OCI-LY1 (cell line): ENCODE measurements around the gene PARD3B.

Experiments
- H2AFZ ChIP-seq: fragments of 200-600 bp; sonication (generic), shearing (Covaris generic); 2 replicates; pipeline ENCODE4 v1.6.0; 2014; ENCODE audit warnings: antibody characterized with exemption, mild to moderate bottlenecking, low read length
- H3F3A ChIP-seq: fragments of 200-600 bp; sonication (generic), shearing (Covaris generic); 2 replicates; pipeline ENCODE4 v1.6.0; 2014; ENCODE audit warnings: mild to moderate bottlenecking, antibody characterized with exemption, low read length, moderate library complexity; ENCODE audit not compliant: insufficient read depth
- H3K27ac ChIP-seq: fragments of 200-600 bp; sonication (generic); 2 replicates; pipeline ENCODE4 v1.5.1; 2014; ENCODE audit warnings: low read length, mixed run types, mild to moderate bottlenecking, low read depth; ENCODE audit not compliant: poor library complexity, severe bottlenecking
- H3K27me3 ChIP-seq: fragments of 200-600 bp; sonication (generic); 2 replicates; pipeline ENCODE4 v1.6.0; 2014; ENCODE audit warnings: antibody characterized with exemption, mild to moderate bottlenecking, low read length, moderate library complexity; ENCODE audit not compliant: insufficient read depth
- H3K36me3 ChIP-seq: fragments of 200-600 bp; sonication (generic); 2 replicates; pipeline ENCODE4 v1.6.1; 2014; ENCODE audit warnings: mild to moderate bottlenecking, antibody characterized with exemption, low read length, moderate library complexity, mixed read lengths; ENCODE audit not compliant: insufficient read depth
- H3K4me1 ChIP-seq: fragments of 200-600 bp; sonication (generic); 2 replicates; pipeline ENCODE4 v1.5.1; 2014; ENCODE audit warnings: mild to moderate bottlenecking, low read length, moderate library complexity; ENCODE audit not compliant: insufficient read depth, severe bottlenecking
- H3K4me2 ChIP-seq: fragments of 200-600 bp; sonication (generic), shearing (Covaris generic); 2 replicates; pipeline ENCODE4 v1.6.1; 2014; ENCODE audit warnings: low read length
- H3K4me3 ChIP-seq: fragments of 200-600 bp; sonication (generic); 2 replicates; pipeline ENCODE4 v1.5.1; 2014; ENCODE audit warnings: low read length, low read depth, mild to moderate bottlenecking, mixed read lengths; ENCODE audit not compliant: poor library complexity, severe bottlenecking
- H3K79me2 ChIP-seq: fragments of 200-600 bp; shearing (Covaris generic); 2 replicates; pipeline ENCODE4 v1.6.1; 2016; ENCODE audit warnings: mixed run types, low read length, mixed read lengths; ENCODE audit not compliant: insufficient read depth
- H3K9ac ChIP-seq: fragments of 200-600 bp; sonication (generic), shearing (Covaris generic); 2 replicates; pipeline ENCODE4 v1.6.1; 2014; ENCODE audit warnings: mild to moderate bottlenecking, low read length, mixed read lengths
- H3K9me2 ChIP-seq: fragments of 200-600 bp; sonication (generic), shearing (Covaris generic); 2 replicates; pipeline ENCODE4 v1.6.1; 2014; ENCODE audit warnings: low read depth, mild to moderate bottlenecking, low read length, mixed read lengths
- H3K9me3 ChIP-seq: fragments of 200-600 bp; shearing (Covaris generic); 2 replicates; pipeline ENCODE4 v1.6.1; 2014; ENCODE audit warnings: low read length, mixed read lengths
- H4K20me1 ChIP-seq: fragments of 200-600 bp; sonication (generic), shearing (Covaris generic); 2 replicates; pipeline ENCODE4 v1.6.0; 2016; ENCODE audit warnings: mild to moderate bottlenecking, low read length; ENCODE audit not compliant: insufficient read depth
- EZH2 ChIP-seq: fragments of 200-600 bp; sonication (generic), shearing (Covaris generic); IDR thresholded peaks from 2 replicates; pipeline ENCODE4 v1.8.0; 2017; ENCODE audit warnings: borderline replicate concordance, mixed run types, mild to moderate bottlenecking, antibody characterized with exemption, low read length, moderate library complexity, mixed read lengths
- TF ChIP-seq, protein P1 (sequence below): fragments of 200-600 bp; sonication (generic), shearing (Covaris generic); IDR thresholded peaks from 2 replicates; pipeline ENCODE4 v1.5.1; 2017; ENCODE audit warnings: mild to moderate bottlenecking, antibody characterized with exemption, low read length, moderate library complexity, mixed read lengths

Gene PARD3B

DNA sequence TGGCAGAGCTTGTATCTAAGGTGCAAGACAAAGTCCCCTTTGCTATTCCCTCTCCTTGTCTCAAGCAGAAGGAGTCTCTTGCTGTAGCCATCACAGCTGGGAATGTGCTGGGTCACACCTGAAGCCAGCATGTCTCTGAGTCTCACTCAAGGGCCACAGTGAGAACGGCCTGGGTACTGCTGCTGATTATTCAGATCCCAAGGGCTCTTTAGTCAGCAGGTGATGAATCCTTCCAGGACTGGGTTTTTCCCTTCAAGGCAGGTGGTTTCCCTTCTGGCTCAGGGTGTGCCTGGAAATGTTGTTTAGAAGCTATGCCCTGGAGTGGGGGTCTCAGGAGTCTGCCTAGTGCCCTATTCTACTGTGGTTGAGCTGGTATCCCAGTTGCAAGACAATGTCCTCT is 356.3 kb downstream of the PARD3B start:
- Histone ChIP-seq H3K9me3 (no peaks in the 10 kb centered on the region), H3K36me3 (no peaks in the 10 kb centered on the region), H4K20me1 (no peaks in the 10 kb centered on the region), H2AFZ (no peak overlapping the region), H3K27ac (no peak overlapping the region), H3K9ac (no peak overlapping the region), H3K4me3 (no peak overlapping the region), H3K4me1 (no peaks in the 10 kb centered on the region), H3K27me3 (no peaks in the 10 kb centered on the region), H3K79me2 (no peaks in the 10 kb centered on the region), H3K9me2 (no peaks in the 10 kb centered on the region), H3F3A (no peaks in the 10 kb centered on the region), H3K4me2 (no peak overlapping the region)
- TF ChIP-seq, protein P1, sequence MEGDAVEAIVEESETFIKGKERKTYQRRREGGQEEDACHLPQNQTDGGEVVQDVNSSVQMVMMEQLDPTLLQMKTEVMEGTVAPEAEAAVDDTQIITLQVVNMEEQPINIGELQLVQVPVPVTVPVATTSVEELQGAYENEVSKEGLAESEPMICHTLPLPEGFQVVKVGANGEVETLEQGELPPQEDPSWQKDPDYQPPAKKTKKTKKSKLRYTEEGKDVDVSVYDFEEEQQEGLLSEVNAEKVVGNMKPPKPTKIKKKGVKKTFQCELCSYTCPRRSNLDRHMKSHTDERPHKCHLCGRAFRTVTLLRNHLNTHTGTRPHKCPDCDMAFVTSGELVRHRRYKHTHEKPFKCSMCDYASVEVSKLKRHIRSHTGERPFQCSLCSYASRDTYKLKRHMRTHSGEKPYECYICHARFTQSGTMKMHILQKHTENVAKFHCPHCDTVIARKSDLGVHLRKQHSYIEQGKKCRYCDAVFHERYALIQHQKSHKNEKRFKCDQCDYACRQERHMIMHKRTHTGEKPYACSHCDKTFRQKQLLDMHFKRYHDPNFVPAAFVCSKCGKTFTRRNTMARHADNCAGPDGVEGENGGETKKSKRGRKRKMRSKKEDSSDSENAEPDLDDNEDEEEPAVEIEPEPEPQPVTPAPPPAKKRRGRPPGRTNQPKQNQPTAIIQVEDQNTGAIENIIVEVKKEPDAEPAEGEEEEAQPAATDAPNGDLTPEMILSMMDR, result no peak
- TF ChIP-seq EZH2, result no peak

- no peak overlapping the region for H3K4me2 ChIP-seq
- TF ChIP-seq EZH2, result no peak
- H3K4me3 ChIP-seq, result no peak overlapping the region
- H2AFZ ChIP-seq, result no peak overlapping the region
- H3K9ac ChIP-seq, result no peak overlapping the region
- H3K4me1 ChIP-seq, result no peaks in the 10 kb centered on the region
- no peaks in the 10 kb centered on the region for H3K9me3 ChIP-seq
- no peak overlapping the region for H3K27ac ChIP-seq
- no peaks in the 10 kb centered on the region for H3K36me3 ChIP-seq
- H4K20me1 ChIP-seq, result no peaks in the 10 kb centered on the region
- no peaks in the 10 kb centered on the region for H3F3A ChIP-seq
- H3K27me3 ChIP-seq, result no peaks in the 10 kb centered on the region
- H3K79me2 ChIP-seq, result no peaks in the 10 kb centered on the region
- no peaks in the 10 kb centered on the region for H3K9me2 ChIP-seq
Measured at GRCh38 chr2:204909791-204910190, 364.5 kb downstream of the PARD3B start.

GRCh38 chr2:204913312-204913711 is 368.0 kb downstream of the PARD3B start:
- Histone ChIP-seq H3K4me2 (no peak overlapping the region), H3K4me3 (no peak overlapping the region), H3K27me3 (no peaks in the 10 kb centered on the region), H3K27ac (no peak overlapping the region), H3F3A (no peaks in the 10 kb centered on the region), H2AFZ (no peak overlapping the region), H3K4me1 (no peaks in the 10 kb centered on the region), H3K36me3 (no peaks in the 10 kb centered on the region), H3K9me2 (no peaks in the 10 kb centered on the region), H3K79me2 (no peaks in the 10 kb centered on the region), H3K9ac (no peak overlapping the region), H4K20me1 (no peaks in the 10 kb centered on the region), H3K9me3 (no peaks in the 10 kb centered on the region)
- no peak for TF ChIP-seq EZH2
- TF ChIP-seq, protein P1, result no peak

DNA sequence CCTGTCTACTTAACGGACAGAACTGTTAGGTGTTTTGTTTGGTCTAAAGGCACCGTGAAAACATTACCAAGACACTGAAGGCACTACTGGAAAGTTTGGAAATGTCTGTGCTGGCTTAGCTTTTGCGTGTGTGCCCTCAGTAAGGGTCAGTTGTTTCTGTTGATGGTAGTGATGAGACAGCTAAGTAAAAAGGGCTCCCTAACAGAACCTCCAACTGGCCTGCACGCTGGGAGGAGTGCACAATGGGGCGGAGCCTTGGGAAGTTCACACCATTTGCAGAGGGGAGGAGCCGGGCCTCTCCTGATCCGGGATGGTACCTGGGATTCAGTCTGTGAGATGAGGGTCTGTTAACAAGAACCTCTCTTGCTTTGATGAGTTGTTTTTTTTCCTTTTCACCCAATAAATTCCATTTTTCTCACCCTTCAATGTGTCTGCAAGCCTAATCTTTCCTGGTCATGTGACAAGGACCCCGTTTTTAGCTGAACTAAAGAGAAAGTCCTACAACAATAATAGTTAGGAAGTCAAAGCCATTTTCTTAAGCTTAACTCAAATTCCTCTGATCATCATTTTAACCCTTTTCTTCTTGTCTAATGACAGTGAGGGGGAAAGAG is 368.7 kb downstream of the PARD3B start:
- H3K27ac ChIP-seq, result no peak overlapping the region

More for the DNA sequence above, 368.7 kb downstream of the PARD3B start:
- Histone ChIP-seq H3K9me2 (no peaks in the 10 kb centered on the region), H3K9me3 (no peaks in the 10 kb centered on the region), H3K36me3 (no peaks in the 10 kb centered on the region), H3K4me2 (no peak overlapping the region), H3K4me1 (no peaks in the 10 kb centered on the region), H3K4me3 (no peak overlapping the region), H2AFZ (no peak overlapping the region), H3F3A (no peaks in the 10 kb centered on the region), H3K27me3 (no peaks in the 10 kb centered on the region), H4K20me1 (no peaks in the 10 kb centered on the region), H3K79me2 (no peaks in the 10 kb centered on the region), H3K9ac (no peak overlapping the region)
- no peak for TF ChIP-seq EZH2
- TF ChIP-seq, protein P1, result no peak
